HG03565 (cell line): ENCODE results near the gene CLMP.

Source experiments
- ATAC-seq: cut with Tn5 transposase; IDR thresholded peaks from one replicate; pipeline ENCODE4 v1.9.1; 2021; ENCODE audit warnings: mild to moderate bottlenecking, moderate library complexity; ENCODE audit not compliant: unreplicated experiment

Gene CLMP

DNA sequence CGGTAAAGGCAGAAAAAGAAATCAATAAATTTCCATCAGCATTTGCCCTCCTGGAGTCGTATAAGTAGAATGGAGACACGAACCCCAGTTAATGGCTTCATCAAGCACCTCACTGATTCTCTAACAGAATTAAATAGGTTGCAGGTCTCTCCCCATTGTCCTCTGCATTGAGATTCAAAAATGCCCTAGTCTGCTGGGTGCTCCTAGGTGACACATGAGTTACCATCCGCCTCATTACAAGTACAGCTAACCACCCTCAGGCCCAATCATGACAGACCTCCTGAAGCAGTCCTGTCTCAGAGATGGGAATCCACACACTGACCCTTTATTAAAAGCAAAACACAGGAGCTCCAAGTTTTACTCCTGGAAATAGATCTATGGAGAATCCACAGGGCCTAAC, 164.5 kb downstream of the CLMP start:
- ATAC-seq: no peak

- ATAC-seq: no peak
Observed at GRCh38 chr11:123020968-123021367, 174.1 kb downstream of the CLMP start.
